Measurements from ENCODE around the gene PIEZO1. TPM values are rescaled to one million over a fixed set of nuclear protein-coding genes. Genes with fewer than 3 reads are reported as not detected.

Gene PIEZO1
- total and polyA plus RNA-seq, 9 of the 15 experiments (the other 6 are each of a cell fraction or from before 2014, with no cell fraction given) = 3.6 to 432 (median 131) TPM

DNA sequence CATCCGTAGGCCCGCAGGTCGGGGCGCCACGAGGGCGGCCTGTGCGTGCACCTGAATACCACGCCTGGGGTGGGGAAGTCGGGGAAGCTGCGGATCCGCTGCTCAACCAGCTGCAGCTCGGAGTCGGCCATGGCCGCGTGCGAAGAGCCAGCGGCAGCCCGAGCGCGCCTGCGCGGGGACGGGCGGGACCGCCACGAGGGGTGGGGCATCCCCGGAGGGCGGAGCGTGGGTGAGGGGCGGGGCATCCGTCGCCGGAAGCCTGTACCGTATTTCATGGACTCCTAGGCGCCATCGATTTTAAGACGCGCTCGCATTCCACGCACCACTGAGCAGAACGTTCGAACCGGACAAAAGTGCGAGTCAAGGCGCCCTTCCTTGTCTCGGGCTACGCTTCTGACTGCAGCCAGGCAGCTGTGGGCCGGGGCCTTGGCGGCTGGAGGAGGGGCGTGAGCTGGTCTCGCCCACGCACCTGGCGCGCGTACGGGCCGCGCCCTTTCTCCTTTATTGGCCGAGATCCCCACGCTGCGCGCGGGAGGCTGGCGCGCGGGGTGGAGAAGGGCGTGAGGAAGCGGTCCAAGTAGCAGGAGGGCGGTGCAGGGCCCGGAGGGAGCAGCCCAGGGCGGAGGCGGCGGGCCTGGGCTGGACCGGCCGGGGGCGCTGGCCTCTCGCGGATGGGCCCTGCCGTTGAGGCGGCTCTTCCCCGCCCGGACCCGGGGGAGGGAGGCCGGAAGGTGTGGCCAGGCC, 26.9 kb upstream of the PIEZO1 start, which contains the start of gene APRT (continued):
- TF ChIP-seq, protein P1, sequence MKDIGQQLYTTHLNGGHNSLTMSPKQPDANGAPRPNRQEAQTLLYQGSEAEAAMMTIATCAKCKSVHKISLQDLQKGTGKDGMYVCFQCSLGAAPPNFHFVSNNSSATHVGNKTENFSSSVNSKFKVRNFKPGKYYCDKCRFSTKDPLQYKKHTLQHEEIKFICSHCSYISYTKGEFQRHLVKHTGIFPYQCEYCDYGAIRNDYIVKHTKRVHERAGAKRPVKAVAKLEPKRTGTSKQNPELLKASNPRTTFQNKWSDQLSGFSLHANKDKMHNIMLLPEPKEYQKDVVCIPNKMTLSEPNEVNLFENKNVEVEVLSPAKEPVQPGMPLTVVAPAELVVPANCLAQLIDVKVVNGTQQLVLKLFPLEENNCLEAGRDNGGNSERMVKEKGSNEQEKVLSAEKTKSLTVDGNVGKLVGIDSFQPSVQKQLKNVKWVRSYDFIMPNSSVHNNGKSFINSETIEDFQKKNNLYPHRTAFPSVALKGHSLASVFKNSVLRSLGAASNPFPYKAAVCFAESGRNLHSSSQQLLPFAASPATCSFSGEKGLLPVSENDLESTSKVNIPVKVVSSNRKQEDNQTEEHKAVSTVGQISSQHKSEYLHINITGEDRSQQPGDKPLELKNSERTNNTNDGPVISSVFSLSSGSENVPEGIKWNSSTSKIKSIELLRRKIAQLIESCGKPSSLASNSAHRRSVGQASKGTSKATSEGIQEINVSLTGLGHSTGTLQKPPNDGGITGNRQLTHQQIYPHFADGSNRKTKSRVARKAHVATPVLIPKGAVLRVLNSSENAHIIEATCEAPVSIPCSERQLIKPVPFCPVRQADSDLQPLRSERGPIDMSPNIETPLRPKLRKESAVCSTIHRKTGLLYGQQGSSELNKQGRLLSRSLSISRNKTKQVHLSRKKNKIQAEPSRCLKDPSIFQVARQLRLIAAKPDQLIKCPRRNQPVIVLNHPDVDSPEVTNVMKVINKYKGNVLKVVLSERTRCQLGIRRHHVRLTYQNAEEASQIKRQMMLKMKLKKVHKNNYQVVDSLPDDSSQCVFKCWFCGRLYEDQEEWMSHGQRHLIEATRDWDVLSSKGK (CRISPR knock-in tag; IDR thresholded peaks at IDR 0.05) = no peak
- TF ChIP-seq, protein P2, sequence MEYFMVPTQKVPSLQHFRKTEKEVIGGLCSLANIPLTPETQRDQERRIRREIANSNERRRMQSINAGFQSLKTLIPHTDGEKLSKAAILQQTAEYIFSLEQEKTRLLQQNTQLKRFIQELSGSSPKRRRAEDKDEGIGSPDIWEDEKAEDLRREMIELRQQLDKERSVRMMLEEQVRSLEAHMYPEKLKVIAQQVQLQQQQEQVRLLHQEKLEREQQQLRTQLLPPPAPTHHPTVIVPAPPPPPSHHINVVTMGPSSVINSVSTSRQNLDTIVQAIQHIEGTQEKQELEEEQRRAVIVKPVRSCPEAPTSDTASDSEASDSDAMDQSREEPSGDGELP (CRISPR knock-in tag; IDR thresholded peaks at IDR 0.05; ENCODE audit: borderline replicate concordance) = peak; percentile 62
- TF ChIP-seq, protein P3, sequence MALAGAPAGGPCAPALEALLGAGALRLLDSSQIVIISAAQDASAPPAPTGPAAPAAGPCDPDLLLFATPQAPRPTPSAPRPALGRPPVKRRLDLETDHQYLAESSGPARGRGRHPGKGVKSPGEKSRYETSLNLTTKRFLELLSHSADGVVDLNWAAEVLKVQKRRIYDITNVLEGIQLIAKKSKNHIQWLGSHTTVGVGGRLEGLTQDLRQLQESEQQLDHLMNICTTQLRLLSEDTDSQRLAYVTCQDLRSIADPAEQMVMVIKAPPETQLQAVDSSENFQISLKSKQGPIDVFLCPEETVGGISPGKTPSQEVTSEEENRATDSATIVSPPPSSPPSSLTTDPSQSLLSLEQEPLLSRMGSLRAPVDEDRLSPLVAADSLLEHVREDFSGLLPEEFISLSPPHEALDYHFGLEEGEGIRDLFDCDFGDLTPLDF (CRISPR knock-in tag; IDR thresholded peaks at IDR 0.05) = peak; percentile 61
- no peak for TF ChIP-seq FOXJ3 (CRISPR knock-in tag; IDR thresholded peaks at IDR 0.05)
- TF ChIP-seq, protein P4, sequence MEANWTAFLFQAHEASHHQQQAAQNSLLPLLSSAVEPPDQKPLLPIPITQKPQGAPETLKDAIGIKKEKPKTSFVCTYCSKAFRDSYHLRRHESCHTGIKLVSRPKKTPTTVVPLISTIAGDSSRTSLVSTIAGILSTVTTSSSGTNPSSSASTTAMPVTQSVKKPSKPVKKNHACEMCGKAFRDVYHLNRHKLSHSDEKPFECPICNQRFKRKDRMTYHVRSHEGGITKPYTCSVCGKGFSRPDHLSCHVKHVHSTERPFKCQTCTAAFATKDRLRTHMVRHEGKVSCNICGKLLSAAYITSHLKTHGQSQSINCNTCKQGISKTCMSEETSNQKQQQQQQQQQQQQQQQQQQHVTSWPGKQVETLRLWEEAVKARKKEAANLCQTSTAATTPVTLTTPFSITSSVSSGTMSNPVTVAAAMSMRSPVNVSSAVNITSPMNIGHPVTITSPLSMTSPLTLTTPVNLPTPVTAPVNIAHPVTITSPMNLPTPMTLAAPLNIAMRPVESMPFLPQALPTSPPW (CRISPR knock-in tag; IDR thresholded peaks at IDR 0.05) = peak; percentile 78
- peak; percentile 87 for TF ChIP-seq NFIC (IDR thresholded peaks at IDR 0.05)
- TF ChIP-seq LEF1 (IDR thresholded peaks at IDR 0.05) = no peak
- TF ChIP-seq, protein P5, sequence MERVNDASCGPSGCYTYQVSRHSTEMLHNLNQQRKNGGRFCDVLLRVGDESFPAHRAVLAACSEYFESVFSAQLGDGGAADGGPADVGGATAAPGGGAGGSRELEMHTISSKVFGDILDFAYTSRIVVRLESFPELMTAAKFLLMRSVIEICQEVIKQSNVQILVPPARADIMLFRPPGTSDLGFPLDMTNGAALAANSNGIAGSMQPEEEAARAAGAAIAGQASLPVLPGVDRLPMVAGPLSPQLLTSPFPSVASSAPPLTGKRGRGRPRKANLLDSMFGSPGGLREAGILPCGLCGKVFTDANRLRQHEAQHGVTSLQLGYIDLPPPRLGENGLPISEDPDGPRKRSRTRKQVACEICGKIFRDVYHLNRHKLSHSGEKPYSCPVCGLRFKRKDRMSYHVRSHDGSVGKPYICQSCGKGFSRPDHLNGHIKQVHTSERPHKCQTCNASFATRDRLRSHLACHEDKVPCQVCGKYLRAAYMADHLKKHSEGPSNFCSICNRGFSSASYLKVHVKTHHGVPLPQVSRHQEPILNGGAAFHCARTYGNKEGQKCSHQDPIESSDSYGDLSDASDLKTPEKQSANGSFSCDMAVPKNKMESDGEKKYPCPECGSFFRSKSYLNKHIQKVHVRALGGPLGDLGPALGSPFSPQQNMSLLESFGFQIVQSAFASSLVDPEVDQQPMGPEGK (CRISPR knock-in tag; IDR thresholded peaks at IDR 0.05; ENCODE audit: borderline replicate concordance) = 0 out of 2 replicates have a peak, but pooled peaks have one; percentile 48
- no peak for TF ChIP-seq CBFA2T3 (IDR thresholded peaks at IDR 0.05)
- TF ChIP-seq CREB1 (IDR thresholded peaks at IDR 0.05) = peak; percentile 48; the same call in 1 of the 2 replicates
- TF ChIP-seq CREB1 (CRISPR knock-in tag; IDR thresholded peaks at IDR 0.05) = peak; percentile 67; the same call in 1 of the 2 replicates
- TF ChIP-seq SMARCA5 (IDR thresholded peaks at IDR 0.05) = 0 out of 2 replicates have a peak, but pooled peaks have one; percentile 15
- peak; percentile 76 for TF ChIP-seq PCBP1 (IDR thresholded peaks at IDR 0.05; ENCODE audit: low read depth, low read length, poor library complexity, severe bottlenecking)
- no peak; the same call in none of the 2 replicates for TF ChIP-seq NR2C2 (CRISPR knock-in tag; IDR thresholded peaks at IDR 0.05)
- peak; percentile 36 for TF ChIP-seq NR2C2 (tag; IDR thresholded peaks at IDR 0.05)
- peak in 1 of 2 experiments; percentile 27; a peak in 2 of 4 replicates for TF ChIP-seq SRF (CRISPR knock-in tag; IDR thresholded peaks at IDR 0.05)
